NCI-H2029 treated with DMSO at 0.1 percent for 48 hours (cell line): Measurements from ENCODE around the gene CDCA8.
"Not testable (repeated sequence)": the region's sequence is repeated elsewhere in the genome, so short reads cannot be mapped to it uniquely, and the experiment has no call there.

ENCODE experiments used
- DNase-seq: peaks from one replicate; lab custom pipeline; 2025; lab: John Stamatoyannopoulos, UW

Gene CDCA8

GRCh38 chr1:37718181-37718900 lies 26.0 kb downstream of the CDCA8 start:
- DNase-seq = no peak

GRCh38 chr1:37718901-37719571 lies 26.7 kb downstream of the CDCA8 start:
- no peak for DNase-seq

- no peak for DNase-seq
Measured at GRCh38 chr1:37719572-37720195, 27.4 kb downstream of the CDCA8 start.

- DNase-seq = no peak
Measured at GRCh38 chr1:37720231-37721130, 28.2 kb downstream of the CDCA8 start.

- no peak for DNase-seq
Measured at GRCh38 chr1:37721565-37721964, 29.2 kb downstream of the CDCA8 start.

GRCh38 chr1:37722181-37723071 lies 30.1 kb downstream of the CDCA8 start:
- no peak for DNase-seq

GRCh38 chr1:37723072-37723389 lies 30.7 kb downstream of the CDCA8 start:
- DNase-seq = no peak

- DNase-seq = no peak
Measured at GRCh38 chr1:37723390-37724078, 31.2 kb downstream of the CDCA8 start.

GRCh38 chr1:37724575-37724974 lies 32.3 kb downstream of the CDCA8 start:
- DNase-seq = no peak

- DNase-seq = no peak
Measured at GRCh38 chr1:37725851-37726613, 33.7 kb downstream of the CDCA8 start.

- no peak for DNase-seq
Measured at GRCh38 chr1:37726751-37727585, 34.7 kb downstream of the CDCA8 start.

- no peak for DNase-seq
Measured at GRCh38 chr1:37728416-37728815, 36.1 kb downstream of the CDCA8 start.

- no peak for DNase-seq
Measured at GRCh38 chr1:37730376-37730775, 38.1 kb downstream of the CDCA8 start.

- no peak for DNase-seq
Measured at GRCh38 chr1:37731312-37732019, 39.1 kb downstream of the CDCA8 start.

- DNase-seq = no peak
Measured at GRCh38 chr1:37732111-37732780, 39.9 kb downstream of the CDCA8 start.

- no peak for DNase-seq
Measured at GRCh38 chr1:37734629-37735591, 42.6 kb downstream of the CDCA8 start.

- not testable (repeated sequence) for DNase-seq
Measured at GRCh38 chr1:37737975-37738374, 45.7 kb downstream of the CDCA8 start.
